PC-3 (cell line): ENCODE measurements around the gene TSFM. TPM values are rescaled to one million over a fixed set of nuclear protein-coding genes. Genes with fewer than 3 reads are reported as not detected.
A peak's percentile ranks its signal among the peaks of the same experiment; 100 is the strongest.

Source experiments
- ATAC-seq: fragments of 200-7000 bp; cut with Tn5 transposase; 2 replicates; pipeline ENCODE4 v1.9.1; 2020; ENCODE audit warnings: mild to moderate bottlenecking, moderate library complexity
- BruUV-seq: library from RNA; stranded (reverse); fragments of 400-500 nt; replicated peaks from 2 replicates; lab custom pipeline; 2021; lab: Mats Ljungman, UMichigan
- CTCF ChIA-PET: fragments of 300-600 bp; sonication (Branson Sonifier 250); formaldehyde crosslinking; loops from one replicate; lab custom pipeline; 2022; ENCODE audit warnings: antibody characterized with exemption; lab: Charles Lee
- POLR2A ChIA-PET: fragments of 300-600 bp; sonication (Branson Sonifier 250); formaldehyde crosslinking; loops from one replicate; lab custom pipeline; 2022; ENCODE audit warnings: antibody characterized with exemption; ENCODE audit not compliant: unreplicated experiment; lab: Charles Lee
- DNase-seq: peaks from one replicate; pipeline ENCODE4 v3.0.0-alpha.2; 2015
- H2AFZ ChIP-seq: fragments of 300-600 bp; sonication (generic); 2 replicates; pipeline ENCODE4 v1.6.0; 2016; ENCODE audit warnings: antibody characterized with exemption, low read length
- H3F3A ChIP-seq: fragments of 300-600 bp; sonication (generic); one replicate; pipeline ENCODE4 v1.6.0; 2017; ENCODE audit warnings: antibody characterized with exemption, low read length, control low read depth, mild to moderate bottlenecking; ENCODE audit not compliant: unreplicated experiment
- H3K27ac ChIP-seq: fragments of 300-600 bp; sonication (generic); 2 replicates; pipeline ENCODE4 v1.5.1; 2016; ENCODE audit warnings: mild to moderate bottlenecking, low read length
- H3K27me3 ChIP-seq: fragments of 300-600 bp; sonication (generic); 2 replicates; pipeline ENCODE4 v1.6.1; 2016; ENCODE audit warnings: low read length, mixed read lengths
- H3K36me3 ChIP-seq: fragments of 300-600 bp; sonication (generic); 2 replicates; pipeline ENCODE4 v1.6.1; 2016; ENCODE audit warnings: low read depth, mixed run types, low read length, mixed read lengths
- H3K4me1 ChIP-seq: fragments of 300-600 bp; sonication (generic); 2 replicates; pipeline ENCODE4 v1.5.1; 2016; ENCODE audit warnings: low read length; ENCODE audit not compliant: insufficient read depth
- H3K4me2 ChIP-seq: fragments of 300-600 bp; sonication (generic); 2 replicates; pipeline ENCODE4 v1.6.0; 2016; ENCODE audit warnings: low read length
- H3K4me3 ChIP-seq: fragments of 300-600 bp; sonication (generic); 2 replicates; pipeline ENCODE4 v1.5.1; 2016; ENCODE audit warnings: mild to moderate bottlenecking, low read length, mixed read lengths
- H3K79me2 ChIP-seq: fragments of 300-600 bp; sonication (generic); 2 replicates; pipeline ENCODE4 v1.6.1; 2017; ENCODE audit warnings: low read length, mixed read lengths
- H3K9ac ChIP-seq: fragments of 300-600 bp; sonication (generic); 2 replicates; pipeline ENCODE4 v1.6.0; 2016; ENCODE audit warnings: mild to moderate bottlenecking, low read length
- H3K9me2 ChIP-seq: fragments of 300-600 bp; sonication (generic); replicated peaks from 2 replicates; pipeline ENCODE4 v1.6.1; 2016; ENCODE audit warnings: mixed run types, low read length, mixed read lengths
- H3K9me3 ChIP-seq: fragments of 300-600 bp; sonication (generic); 2 replicates; pipeline ENCODE4 v1.6.1; 2016; ENCODE audit warnings: low read length, mixed read lengths
- H4K20me1 ChIP-seq: fragments of 300-600 bp; sonication (generic); 2 replicates; pipeline ENCODE4 v1.6.1; 2016; ENCODE audit warnings: low read length, mixed read lengths
- EZH2 ChIP-seq: fragments of 300-600 bp; sonication (generic); IDR thresholded peaks from one replicate; pipeline ENCODE4 v1.6.1; 2017; ENCODE audit warnings: antibody characterized with exemption, mild to moderate bottlenecking, low read length; ENCODE audit not compliant: unreplicated experiment
- EZH2phosphoT487 ChIP-seq: fragments of 300-600 bp; sonication (generic); IDR thresholded peaks from 2 replicates; pipeline ENCODE4 v1.6.1; 2018; ENCODE audit warnings: mild to moderate bottlenecking, antibody characterized with exemption, low read length, borderline replicate concordance
- intact Hi-C: fragments of 100-400 bp; cut with micrococcal nuclease; formaldehyde crosslinking; loops from 2 replicates; pipeline ENCODE4 v1.9.0; 2023
- total RNA-seq: library from RNA; depleted of rRNA; stranded (reverse); fragments of >200 nt; gene quantifications from 2 replicates; pipeline ENCODE4 v1.2.3, GENCODE V29; 2014
- TF ChIP-seq, protein P1 (sequence below): fragments of 300-600 bp; sonication (generic); conservative IDR thresholded peaks from 2 replicates; pipeline ENCODE4 v1.5.1; 2017; ENCODE audit warnings: antibody characterized with exemption, low read depth, mild to moderate bottlenecking, low read length

Gene TSFM
- total RNA-seq, 1 experiment from 2014 or later, result 63.0 TPM

DNA sequence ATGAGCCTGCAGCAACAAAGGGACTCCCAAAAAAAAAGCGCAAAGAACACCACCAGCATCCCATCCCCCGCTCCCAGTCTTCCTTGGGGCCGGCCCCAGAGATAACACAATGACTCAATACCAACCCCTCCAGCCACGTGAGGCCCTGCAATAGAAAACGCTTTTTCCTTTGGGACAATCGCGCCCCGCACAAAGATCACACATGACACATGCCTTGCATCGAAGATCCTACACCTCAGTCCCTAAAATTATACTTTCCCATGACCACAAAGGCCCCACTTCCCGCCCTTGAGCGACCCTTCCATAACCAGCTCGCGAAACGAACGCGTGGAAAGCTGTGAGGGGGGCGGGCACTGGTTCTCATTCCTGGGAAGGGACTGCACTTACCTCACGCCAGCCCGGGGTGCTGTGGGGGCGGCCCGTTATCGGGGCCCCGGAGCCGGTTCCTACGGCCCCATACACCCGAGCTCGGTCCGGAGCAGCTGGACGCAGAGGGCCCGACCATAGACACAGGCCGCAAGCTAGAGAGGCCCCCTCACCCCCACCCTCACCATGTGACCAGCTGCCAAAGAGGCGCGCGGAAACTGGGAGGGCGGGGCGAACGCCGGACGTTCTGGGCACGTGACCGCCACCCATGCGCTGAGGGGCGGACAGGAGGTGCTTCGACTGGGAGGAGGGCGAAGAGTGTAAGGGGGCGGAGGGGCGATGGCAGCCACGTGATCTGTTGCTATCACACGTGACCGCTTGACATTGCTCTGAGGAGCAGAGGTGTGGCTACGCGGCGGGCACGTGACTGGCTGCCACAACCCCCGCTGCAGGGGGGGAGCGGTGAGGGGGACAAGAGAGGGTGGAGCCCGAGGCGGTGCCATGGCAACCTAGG lies 30.6 kb upstream of the TSFM start, which contains the start of gene CDK4:
CDK4 (minus strand) TSS at position 523 of the 880 bp plus-strand sequence. CDS start 593 bp downstream, outside the sequence.
- H3K4me2 ChIP-seq, result peak within 1 kb of the TSS; percentile 96
- ATAC-seq, result peak; percentile 65
- TF ChIP-seq EZH2, result no peak
- TF ChIP-seq, protein P1, sequence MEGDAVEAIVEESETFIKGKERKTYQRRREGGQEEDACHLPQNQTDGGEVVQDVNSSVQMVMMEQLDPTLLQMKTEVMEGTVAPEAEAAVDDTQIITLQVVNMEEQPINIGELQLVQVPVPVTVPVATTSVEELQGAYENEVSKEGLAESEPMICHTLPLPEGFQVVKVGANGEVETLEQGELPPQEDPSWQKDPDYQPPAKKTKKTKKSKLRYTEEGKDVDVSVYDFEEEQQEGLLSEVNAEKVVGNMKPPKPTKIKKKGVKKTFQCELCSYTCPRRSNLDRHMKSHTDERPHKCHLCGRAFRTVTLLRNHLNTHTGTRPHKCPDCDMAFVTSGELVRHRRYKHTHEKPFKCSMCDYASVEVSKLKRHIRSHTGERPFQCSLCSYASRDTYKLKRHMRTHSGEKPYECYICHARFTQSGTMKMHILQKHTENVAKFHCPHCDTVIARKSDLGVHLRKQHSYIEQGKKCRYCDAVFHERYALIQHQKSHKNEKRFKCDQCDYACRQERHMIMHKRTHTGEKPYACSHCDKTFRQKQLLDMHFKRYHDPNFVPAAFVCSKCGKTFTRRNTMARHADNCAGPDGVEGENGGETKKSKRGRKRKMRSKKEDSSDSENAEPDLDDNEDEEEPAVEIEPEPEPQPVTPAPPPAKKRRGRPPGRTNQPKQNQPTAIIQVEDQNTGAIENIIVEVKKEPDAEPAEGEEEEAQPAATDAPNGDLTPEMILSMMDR, result no peak
- TF ChIP-seq EZH2phosphoT487, result no peak
- H2AFZ ChIP-seq, result peak within 1 kb of the TSS; percentile 84
- peak within 1 kb of the TSS; percentile 82 for H3K4me3 ChIP-seq
- intact Hi-C loops, result no loop called here
- peak within 1 kb of the TSS; percentile 78 for H3K27ac ChIP-seq
- POLR2A ChIA-PET, result interaction anchor here (0.6 kb wide), 1 partner anchor 1251 kb away, joined by 3 read pairs; no protein-coding TSS in a partner anchor
- no peaks in the 10 kb centered on the region for H3K9me2 ChIP-seq
- H3K9ac ChIP-seq, result peak within 1 kb of the TSS; percentile 98
- H3K27me3 ChIP-seq, result no peaks in the 10 kb centered on the region
- TSS peak; percentile 80 for BruUV-seq
- peaks cover 34% of the 10 kb centered on the region for H3K79me2 ChIP-seq
- DNase-seq, result peak; percentile 99
- H3K36me3 ChIP-seq, result peaks cover 31% of the 10 kb centered on the region
- no peaks in the 10 kb centered on the region for H3F3A ChIP-seq
- H3K4me1 ChIP-seq, result peaks cover 31% of the 10 kb centered on the region
- no peaks in the 10 kb centered on the region for H4K20me1 ChIP-seq
- H3K9me3 ChIP-seq, result no peaks in the 10 kb centered on the region
- CTCF ChIA-PET, result no interaction called here

DNA sequence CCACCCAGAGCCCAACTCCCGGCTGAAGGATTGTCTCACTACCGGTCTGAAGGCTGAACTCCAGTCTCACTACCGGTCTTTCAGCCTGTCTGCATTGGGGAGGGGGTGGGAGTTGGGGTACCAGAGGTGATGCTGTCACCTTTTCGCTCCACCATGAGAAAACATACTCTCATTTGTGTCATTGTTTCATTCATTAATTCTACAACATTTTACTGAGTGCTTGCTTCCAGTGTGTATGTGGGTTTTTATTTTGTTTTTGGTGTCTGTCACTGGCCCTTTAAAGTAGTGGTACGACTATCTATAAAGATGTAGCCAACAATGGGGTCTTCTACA lies 30.0 kb upstream of the TSFM start:
- Histone ChIP-seq H3K4me2 (peak overlapping the region; percentile 96), H4K20me1 (no peaks in the 10 kb centered on the region), H2AFZ (peak overlapping the region; percentile 63), H3K9me2 (no peaks in the 10 kb centered on the region), H3K79me2 (peaks cover 34% of the 10 kb centered on the region), H3K27me3 (no peaks in the 10 kb centered on the region), H3F3A (no peaks in the 10 kb centered on the region), H3K4me1 (peaks cover 31% of the 10 kb centered on the region), H3K27ac (no peak overlapping the region), H3K9me3 (no peaks in the 10 kb centered on the region), H3K9ac (no peak overlapping the region), H3K4me3 (peak overlapping the region; percentile 82), H3K36me3 (peaks cover 26% of the 10 kb centered on the region)
- BruUV-seq, result no TSS peak
- POLR2A ChIA-PET, result interaction anchor here (0.6 kb wide), 1 partner anchor 1251 kb away, joined by 3 read pairs; no protein-coding TSS in a partner anchor
- no peak for DNase-seq
- ATAC-seq, result no peak
- CTCF ChIA-PET, result no interaction called here
- intact Hi-C loops, result no loop called here
- TF ChIP-seq, protein P1, result no peak
- no peak for TF ChIP-seq EZH2phosphoT487
- TF ChIP-seq EZH2, result no peak
